GM18508 (cell line): ENCODE measurements around the gene RBX1.

Experiments
- ATAC-seq: cut with Tn5 transposase; IDR thresholded peaks from one replicate; pipeline ENCODE4 v1.9.1; 2021; ENCODE audit warnings: moderate number of reproducible peaks; ENCODE audit not compliant: insufficient read depth, unreplicated experiment

The RBX1 gene

GRCh38 chr22:41021061-41021612, 70.0 kb downstream of the RBX1 start:
- no peak for ATAC-seq

DNA sequence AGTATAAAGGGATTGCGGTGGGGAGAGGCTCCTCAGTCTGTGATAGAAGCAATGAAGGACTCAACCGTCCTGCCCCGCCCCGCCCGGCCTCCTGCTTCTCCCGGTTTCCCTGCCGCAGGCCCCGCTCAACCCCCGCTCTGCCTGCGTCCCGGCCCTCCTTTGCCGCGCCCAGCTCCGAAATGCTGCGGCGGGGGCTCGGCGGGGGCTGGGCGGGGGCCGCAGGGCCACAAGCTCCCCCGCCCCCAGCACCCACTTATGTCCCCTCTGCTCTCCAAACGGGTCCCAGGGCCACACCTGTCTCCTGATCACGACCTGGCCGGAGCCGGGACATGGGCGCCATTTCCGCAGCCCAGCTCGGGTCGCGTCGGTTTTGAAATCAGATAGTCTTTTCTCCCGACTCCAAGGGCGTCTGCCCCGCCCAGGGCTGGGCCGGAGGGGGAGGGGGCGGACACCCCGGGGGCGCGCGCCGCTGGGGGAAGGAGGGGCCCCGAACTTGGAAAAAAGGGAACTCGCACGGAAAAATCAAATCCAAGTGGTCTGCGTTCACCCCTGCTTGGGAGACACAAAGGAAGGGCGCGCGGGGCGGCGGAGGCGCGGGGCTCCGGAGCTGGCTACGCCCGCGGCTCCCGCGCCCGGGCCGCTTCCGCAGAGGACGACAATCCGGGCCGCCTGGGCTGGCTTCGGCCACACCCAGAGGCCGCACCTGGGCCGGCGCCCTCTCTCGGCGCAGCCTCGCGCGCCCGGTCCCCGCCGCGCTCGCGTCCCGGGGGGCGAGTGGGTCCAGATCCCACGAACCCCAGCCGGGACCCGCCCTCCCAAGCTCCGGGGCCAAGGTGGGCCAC, 70.7 kb downstream of the RBX1 start:
- ATAC-seq: no peak

GRCh38 chr22:41022470-41023298, 71.5 kb downstream of the RBX1 start:
- ATAC-seq: no peak
